OCI-LY3 (cell line): ENCODE measurements around the gene ERBB4.
"Not testable (repeated sequence)": the region's sequence is repeated elsewhere in the genome, so short reads cannot be mapped to it uniquely, and the experiment has no call there.

Experiments
- H2AFZ ChIP-seq: fragments of 200-600, 300-600 bp; shearing (Covaris generic); 2 replicates; pipeline ENCODE4 v1.6.0; 2014; ENCODE audit warnings: antibody characterized with exemption, low read depth, low read length
- H3K27ac ChIP-seq: fragments of 200-600, 300-600 bp; sonication (generic); 2 replicates; pipeline ENCODE4 v1.5.1; 2014; ENCODE audit warnings: mild to moderate bottlenecking, low read length, moderate library complexity, mixed read lengths
- H3K27me3 ChIP-seq: fragments of 200-600, 300-600 bp; sonication (generic); 2 replicates; pipeline ENCODE4 v1.6.1; 2014; ENCODE audit warnings: low read depth, low read length, mixed read lengths
- H3K36me3 ChIP-seq: fragments of 200-600, 300-600 bp; sonication (generic); replicated peaks from 2 replicates; pipeline ENCODE3; 2014; ENCODE audit warnings: low read depth, low read length, mixed read lengths
- H3K4me1 ChIP-seq: fragments of 300-600, 200-600 bp; sonication (generic); 2 replicates; pipeline ENCODE4 v1.6.1; 2014; ENCODE audit warnings: low read length, mixed read lengths
- H3K4me2 ChIP-seq: fragments of 200-600, 300-600 bp; sonication (generic); 2 replicates; pipeline ENCODE4 v1.6.1; 2014; ENCODE audit warnings: low read length, mixed read lengths
- H3K4me3 ChIP-seq: fragments of 300-600, 200-600 bp; sonication (generic); 2 replicates; pipeline ENCODE4 v1.5.1; 2014; ENCODE audit warnings: antibody characterized with exemption, mild to moderate bottlenecking, low read length, moderate library complexity
- H3K79me2 ChIP-seq: fragments of 300-600, 200-600 bp; shearing (Covaris generic); 2 replicates; pipeline ENCODE4 v1.6.1; 2014; ENCODE audit warnings: mild to moderate bottlenecking, low read length, mixed read lengths
- H3K9ac ChIP-seq: fragments of 300-600, 200-600 bp; shearing (Covaris generic); 2 replicates; pipeline ENCODE4 v1.6.0; 2014; ENCODE audit warnings: mild to moderate bottlenecking, low read length, moderate library complexity
- H3K9me3 ChIP-seq: fragments of 200-600, 300-600 bp; shearing (Covaris generic); 2 replicates; pipeline ENCODE4 v1.6.1; 2014; ENCODE audit warnings: low read length, mixed read lengths; ENCODE audit not compliant: insufficient read depth
- H4K20me1 ChIP-seq: fragments of 200-600, 300-600 bp; sonication (generic); 2 replicates; pipeline ENCODE4 v1.6.1; 2016; ENCODE audit warnings: low read length, mixed read lengths; ENCODE audit not compliant: insufficient read depth
- EZH2phosphoT487 ChIP-seq: fragments of 200-600 bp; shearing (Covaris generic); IDR thresholded peaks from 2 replicates; pipeline ENCODE4 v1.6.1; 2018; ENCODE audit warnings: antibody characterized with exemption, mixed run types, low read depth
- TF ChIP-seq, protein P1 (sequence below): fragments of 200-600, 300-600 bp; sonication (generic); IDR thresholded peaks from 2 replicates; pipeline ENCODE4 v1.5.1; 2014; ENCODE audit warnings: antibody characterized with exemption, low read length, low read depth

ERBB4 gene

GRCh38 chr2:212245880-212246279 is 292.7 kb downstream of the ERBB4 start:
- no peak overlapping the region for H3K4me2 ChIP-seq
- no peaks in the 10 kb centered on the region for H3K9me3 ChIP-seq
- 0 out of 2 replicates have a peak overlapping the region, but pooled peaks have one; percentile 37 for H2AFZ ChIP-seq
- TF ChIP-seq EZH2phosphoT487, result no peak
- TF ChIP-seq, protein P1, sequence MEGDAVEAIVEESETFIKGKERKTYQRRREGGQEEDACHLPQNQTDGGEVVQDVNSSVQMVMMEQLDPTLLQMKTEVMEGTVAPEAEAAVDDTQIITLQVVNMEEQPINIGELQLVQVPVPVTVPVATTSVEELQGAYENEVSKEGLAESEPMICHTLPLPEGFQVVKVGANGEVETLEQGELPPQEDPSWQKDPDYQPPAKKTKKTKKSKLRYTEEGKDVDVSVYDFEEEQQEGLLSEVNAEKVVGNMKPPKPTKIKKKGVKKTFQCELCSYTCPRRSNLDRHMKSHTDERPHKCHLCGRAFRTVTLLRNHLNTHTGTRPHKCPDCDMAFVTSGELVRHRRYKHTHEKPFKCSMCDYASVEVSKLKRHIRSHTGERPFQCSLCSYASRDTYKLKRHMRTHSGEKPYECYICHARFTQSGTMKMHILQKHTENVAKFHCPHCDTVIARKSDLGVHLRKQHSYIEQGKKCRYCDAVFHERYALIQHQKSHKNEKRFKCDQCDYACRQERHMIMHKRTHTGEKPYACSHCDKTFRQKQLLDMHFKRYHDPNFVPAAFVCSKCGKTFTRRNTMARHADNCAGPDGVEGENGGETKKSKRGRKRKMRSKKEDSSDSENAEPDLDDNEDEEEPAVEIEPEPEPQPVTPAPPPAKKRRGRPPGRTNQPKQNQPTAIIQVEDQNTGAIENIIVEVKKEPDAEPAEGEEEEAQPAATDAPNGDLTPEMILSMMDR, result no peak
- H3K27me3 ChIP-seq, result no peaks in the 10 kb centered on the region
- H3K4me3 ChIP-seq, result no peak overlapping the region
- H3K36me3 ChIP-seq, result no peaks in the 10 kb centered on the region
- H3K4me1 ChIP-seq, result no peaks in the 10 kb centered on the region
- H3K79me2 ChIP-seq, result no peaks in the 10 kb centered on the region
- H3K27ac ChIP-seq, result no peak overlapping the region
- no peaks in the 10 kb centered on the region for H4K20me1 ChIP-seq
- no peak overlapping the region for H3K9ac ChIP-seq

- TF ChIP-seq, protein P1, result no peak
- TF ChIP-seq EZH2phosphoT487, result no peak
- Histone ChIP-seq H3K79me2 (no peaks in the 10 kb centered on the region), H3K9me3 (no peaks in the 10 kb centered on the region), H4K20me1 (no peaks in the 10 kb centered on the region), H2AFZ (no peak overlapping the region), H3K9ac (no peak overlapping the region), H3K27me3 (no peaks in the 10 kb centered on the region), H3K36me3 (no peaks in the 10 kb centered on the region), H3K4me1 (no peaks in the 10 kb centered on the region), H3K4me2 (no peak overlapping the region), H3K27ac (no peak overlapping the region), H3K4me3 (no peak overlapping the region)
Measured at GRCh38 chr2:212242724-212243123, 295.9 kb downstream of the ERBB4 start.

- not testable (repeated sequence) for H3K4me1 ChIP-seq, H3K27ac ChIP-seq, H3K4me3 ChIP-seq, H3K79me2 ChIP-seq, H3K9me3 ChIP-seq, H3K36me3 ChIP-seq, H2AFZ ChIP-seq, H3K27me3 ChIP-seq, H4K20me1 ChIP-seq, H3K9ac ChIP-seq, H3K4me2 ChIP-seq
Measured at GRCh38 chr2:212238152-212238551, 300.4 kb downstream of the ERBB4 start.

DNA sequence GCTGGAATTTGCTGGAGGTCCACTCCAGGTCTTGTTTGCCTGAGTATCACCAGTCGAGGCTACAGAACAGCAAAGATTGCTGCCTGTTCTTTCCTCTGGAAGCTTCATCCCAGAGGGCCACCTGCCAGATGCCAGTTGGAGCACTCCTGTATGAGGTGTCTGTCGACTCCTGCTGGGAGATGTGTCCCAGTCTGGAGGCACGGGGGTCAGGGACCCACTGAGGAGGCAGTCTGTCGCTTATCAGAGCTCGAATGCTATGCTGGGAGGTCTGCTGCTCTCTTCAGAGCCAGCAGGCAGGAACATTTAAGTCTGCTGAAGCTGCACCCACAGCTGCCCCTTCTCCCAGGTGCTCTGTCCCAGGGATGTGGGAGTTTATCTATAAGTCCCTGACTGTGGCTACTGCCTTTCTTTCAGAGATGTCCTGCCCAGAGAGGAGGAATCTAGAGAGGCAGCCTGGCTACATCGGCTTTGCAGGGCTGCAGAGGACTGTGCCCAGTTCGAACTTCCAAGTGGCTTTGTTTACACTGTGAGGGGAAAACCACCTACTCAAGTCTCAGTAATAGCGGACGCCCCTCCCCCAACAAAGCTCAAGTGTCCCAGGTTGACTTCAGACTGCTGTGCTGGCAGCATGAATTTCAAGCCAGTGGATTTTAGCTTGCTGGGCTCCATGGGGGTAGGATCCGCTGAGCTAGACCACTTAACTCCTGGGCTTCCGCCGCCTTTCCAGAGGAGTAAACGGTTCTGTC is 301.1 kb downstream of the ERBB4 start:
- Histone ChIP-seq H2AFZ (no peak overlapping the region), H3K4me3 (no peak overlapping the region), H3K27ac (no peak overlapping the region), H3K9ac (no peak overlapping the region), H3K4me2 (no peak overlapping the region), H3K9me3 (no peaks in the 10 kb centered on the region), H3K79me2 (no peaks in the 10 kb centered on the region), H3K4me1 (no peaks in the 10 kb centered on the region), H4K20me1 (no peaks in the 10 kb centered on the region), H3K36me3 (no peaks in the 10 kb centered on the region), H3K27me3 (no peaks in the 10 kb centered on the region)
- TF ChIP-seq, protein P1, result no peak
- TF ChIP-seq EZH2phosphoT487, result no peak
